ENCODE measurements around the gene MBD6.

- TF ChIP-seq YY1 (IDR thresholded peaks at IDR 0.05; ENCODE audit: insufficient read depth, insufficient read length): no peak
- TF ChIP-seq ZNF274 (IDR thresholded peaks at IDR 0.05; ENCODE audit: low read depth, low read length): no peak
- no peak for TF ChIP-seq SUZ12 (IDR thresholded peaks at IDR 0.05; ENCODE audit: extremely low read depth, insufficient read depth, insufficient read length)
Observed at GRCh38 chr12:57487055-57487596, 35.5 kb upstream of the MBD6 start.
